ENCODE data around the gene MMRN1.
"Not testable (repeated sequence)": the region's sequence is repeated elsewhere in the genome, so short reads cannot be mapped to it uniquely, and the experiment has no call there.

The MMRN1 gene
- long read RNA-seq, donor 1 = 0 reads
- long read RNA-seq, donor 2 = 0 reads
- long read RNA-seq, donor 3 = 0 reads
- long read RNA-seq, donor 4 = 0 reads
- long read RNA-seq, donor 5 = 0 reads
- long read RNA-seq, donor 6 = 0 reads
- long read RNA-seq, donor 7 = 0 reads
- long read RNA-seq, donor 8, full-length matches to known transcripts = 2 of 2 reads
- long read RNA-seq, donor 8, partial matches to known transcripts = 0 of 2 reads
- long read RNA-seq, donor 8, other reads (novel, unspliced or antisense) = 0 of 2 reads

GRCh38 chr4:89894649-89895550, at the start of gene MMRN1:
TSS of gene MMRN1 (plus strand) at chr4:89894854. CDS start at chr4:89894972, 118 bp downstream.
- DNase-seq = no peak

- no peak for DNase-seq
Observed at GRCh38 chr4:89847571-89848325, 46.9 kb upstream of the MMRN1 start.

GRCh38 chr4:89855236-89855635, 39.4 kb upstream of the MMRN1 start:
- DNase-seq = no peak

- DNase-seq = no peak
Observed at GRCh38 chr4:89860971-89861370, 33.7 kb upstream of the MMRN1 start.

- DNase-seq = no peak
Observed at GRCh38 chr4:89863533-89863932, 31.1 kb upstream of the MMRN1 start.

- DNase-seq = no peak
Observed at GRCh38 chr4:89868276-89868675, 26.4 kb upstream of the MMRN1 start.

- DNase-seq = no peak
Observed at GRCh38 chr4:89868999-89869589, 25.6 kb upstream of the MMRN1 start.

- DNase-seq = no peak
Observed at GRCh38 chr4:89871211-89871610, 23.4 kb upstream of the MMRN1 start.

GRCh38 chr4:89876548-89876947, 18.1 kb upstream of the MMRN1 start:
- no peak for DNase-seq

GRCh38 chr4:89878611-89879010, 16.0 kb upstream of the MMRN1 start:
- no peak for DNase-seq

- no peak for DNase-seq
Observed at GRCh38 chr4:89879215-89879614, 15.4 kb upstream of the MMRN1 start.

- DNase-seq = no peak
Observed at GRCh38 chr4:89889289-89889688, 5.4 kb upstream of the MMRN1 start.

GRCh38 chr4:89897867-89898266, 3.2 kb downstream of the MMRN1 start:
- no peak for DNase-seq

GRCh38 chr4:89898304-89898716, 3.7 kb downstream of the MMRN1 start:
- DNase-seq = no peak

GRCh38 chr4:89899152-89899551, 4.5 kb downstream of the MMRN1 start:
- no peak for DNase-seq

GRCh38 chr4:89899854-89900253, 5.2 kb downstream of the MMRN1 start:
- no peak for DNase-seq

GRCh38 chr4:89901808-89902431, 7.3 kb downstream of the MMRN1 start:
- DNase-seq = not testable (repeated sequence)

- no peak for DNase-seq
Observed at GRCh38 chr4:89904524-89904923, 9.9 kb downstream of the MMRN1 start.

- no peak for DNase-seq
Observed at GRCh38 chr4:89906316-89906715, 11.7 kb downstream of the MMRN1 start.

- no peak for DNase-seq
Observed at GRCh38 chr4:89906777-89907521, 12.3 kb downstream of the MMRN1 start.

GRCh38 chr4:89909889-89910288, 15.2 kb downstream of the MMRN1 start:
- DNase-seq = no peak

All from right kidney (tissue), 9 donors.